ENCODE data around the gene PRLR. TPM values are rescaled to one million over a fixed set of nuclear protein-coding genes. Genes with fewer than 3 reads are reported as not detected.

The PRLR gene
- total RNA-seq, 2 donors from 2014 or later = 4.1 to 6.5 TPM

GRCh38 chr5:35227720-35228119 lies 2.6 kb downstream of the PRLR start:
- Mint-ChIP-seq H3K4me1 (peaks cover 35% of the 10 kb centered on the region), H3K4me3 (no peak overlapping the region), H3K9me3 (no peaks in the 10 kb centered on the region), H3K36me3 (ENCODE audit: low read depth) (no peaks in the 10 kb centered on the region), H3K27me3 (ENCODE audit: insufficient read depth) (peaks cover 5% of the 10 kb centered on the region), H3K27ac (no peak overlapping the region)
- Histone ChIP-seq H3K36me3 (ENCODE audit: control insufficient read depth, insufficient read depth, low read length) (no peaks in the 10 kb centered on the region), H3K27me3 (ENCODE audit: control insufficient read depth, insufficient read depth, low read length, poor library complexity, severe bottlenecking) (no peaks in the 10 kb centered on the region), H3K9me3 (ENCODE audit: control insufficient read depth, low read length) (no peaks in the 10 kb centered on the region), H3K4me1 (ENCODE audit: control insufficient read depth, insufficient read depth, low read length) (peaks cover 18% of the 10 kb centered on the region), H3K4me3 (ENCODE audit: low read length) (no peak overlapping the region), H3K27ac (ENCODE audit: low read depth, low read length) (peak overlapping the region; percentile 74), H3K9ac (ENCODE audit: extremely low read depth, low read length, poor library complexity, severe bottlenecking) (no peak overlapping the region)
- WGBS, 2 experiments (ENCODE audit: insufficient coverage in 1 of 2, insufficient read length in 1 of 2) = 80 to 82% methylated on average over 4 of the region's 4 CpGs
- TF ChIP-seq, protein P1, sequence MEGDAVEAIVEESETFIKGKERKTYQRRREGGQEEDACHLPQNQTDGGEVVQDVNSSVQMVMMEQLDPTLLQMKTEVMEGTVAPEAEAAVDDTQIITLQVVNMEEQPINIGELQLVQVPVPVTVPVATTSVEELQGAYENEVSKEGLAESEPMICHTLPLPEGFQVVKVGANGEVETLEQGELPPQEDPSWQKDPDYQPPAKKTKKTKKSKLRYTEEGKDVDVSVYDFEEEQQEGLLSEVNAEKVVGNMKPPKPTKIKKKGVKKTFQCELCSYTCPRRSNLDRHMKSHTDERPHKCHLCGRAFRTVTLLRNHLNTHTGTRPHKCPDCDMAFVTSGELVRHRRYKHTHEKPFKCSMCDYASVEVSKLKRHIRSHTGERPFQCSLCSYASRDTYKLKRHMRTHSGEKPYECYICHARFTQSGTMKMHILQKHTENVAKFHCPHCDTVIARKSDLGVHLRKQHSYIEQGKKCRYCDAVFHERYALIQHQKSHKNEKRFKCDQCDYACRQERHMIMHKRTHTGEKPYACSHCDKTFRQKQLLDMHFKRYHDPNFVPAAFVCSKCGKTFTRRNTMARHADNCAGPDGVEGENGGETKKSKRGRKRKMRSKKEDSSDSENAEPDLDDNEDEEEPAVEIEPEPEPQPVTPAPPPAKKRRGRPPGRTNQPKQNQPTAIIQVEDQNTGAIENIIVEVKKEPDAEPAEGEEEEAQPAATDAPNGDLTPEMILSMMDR (conservative IDR thresholded peaks at IDR 0.05) = no peak
- DNase-seq = no peak

GRCh38 chr5:35223787-35224395 lies 6.4 kb downstream of the PRLR start:
- Histone ChIP-seq H3K36me3 (ENCODE audit: control insufficient read depth, insufficient read depth, low read length) (no peaks in the 10 kb centered on the region), H3K4me3 (ENCODE audit: low read length) (no peak overlapping the region), H3K4me1 (ENCODE audit: control insufficient read depth, insufficient read depth, low read length) (peaks cover 18% of the 10 kb centered on the region), H3K27me3 (ENCODE audit: control insufficient read depth, insufficient read depth, low read length, poor library complexity, severe bottlenecking) (no peaks in the 10 kb centered on the region), H3K9ac (ENCODE audit: extremely low read depth, low read length, poor library complexity, severe bottlenecking) (no peak overlapping the region), H3K9me3 (ENCODE audit: control insufficient read depth, low read length) (no peaks in the 10 kb centered on the region), H3K27ac (ENCODE audit: low read depth, low read length) (no peak overlapping the region)
- H3K27ac Mint-ChIP-seq = no peak overlapping the region
- DNase-seq = no peak
- TF ChIP-seq, protein P1 (conservative IDR thresholded peaks at IDR 0.05) = no peak
- H3K4me3 Mint-ChIP-seq = no peak overlapping the region
- no peaks in the 10 kb centered on the region for H3K27me3 Mint-ChIP-seq (ENCODE audit: insufficient read depth)
- peaks cover 33% of the 10 kb centered on the region for H3K4me1 Mint-ChIP-seq
- H3K36me3 Mint-ChIP-seq (ENCODE audit: low read depth) = no peaks in the 10 kb centered on the region
- H3K9me3 Mint-ChIP-seq = no peaks in the 10 kb centered on the region
- WGBS, 2 experiments (ENCODE audit: insufficient coverage in 1 of 2, insufficient read length in 1 of 2) = 85 to 97% methylated on average over 6 to 7 of the region's 7 CpGs

DNA sequence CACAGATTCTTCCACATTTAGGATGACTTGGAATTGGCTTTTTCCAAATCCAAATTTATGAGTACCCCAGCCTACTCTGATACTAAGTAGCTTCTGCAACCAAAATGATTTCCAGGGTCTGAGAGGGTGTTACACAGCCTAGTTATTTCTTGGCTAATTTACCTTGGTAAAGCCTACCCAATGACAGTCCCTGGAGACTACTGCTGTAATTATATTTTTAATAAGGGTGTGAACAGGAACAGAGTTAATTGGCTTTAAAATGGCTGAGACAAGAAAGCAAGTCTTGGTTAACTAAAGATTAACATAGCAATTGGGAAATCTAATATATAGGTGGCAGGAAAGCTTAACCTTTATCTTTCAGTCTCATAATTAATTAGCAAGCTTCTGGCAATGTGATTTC lies 9.3 kb downstream of the PRLR start:
- Mint-ChIP-seq H3K36me3 (ENCODE audit: low read depth) (no peaks in the 10 kb centered on the region), H3K27me3 (ENCODE audit: insufficient read depth) (no peaks in the 10 kb centered on the region), H3K4me3 (no peak overlapping the region), H3K9me3 (no peaks in the 10 kb centered on the region), H3K4me1 (peaks cover 15% of the 10 kb centered on the region), H3K27ac (no peak overlapping the region)
- H3K4me3 ChIP-seq (ENCODE audit: low read length) = no peak overlapping the region
- H3K4me1 ChIP-seq (ENCODE audit: control insufficient read depth, insufficient read depth, low read length) = peaks cover 10% of the 10 kb centered on the region
- H3K9ac ChIP-seq (ENCODE audit: extremely low read depth, low read length, poor library complexity, severe bottlenecking) = no peak overlapping the region
- H3K36me3 ChIP-seq (ENCODE audit: control insufficient read depth, insufficient read depth, low read length) = no peaks in the 10 kb centered on the region
- no peak for DNase-seq
- no peaks in the 10 kb centered on the region for H3K9me3 ChIP-seq (ENCODE audit: control insufficient read depth, low read length)
- TF ChIP-seq, protein P1 (conservative IDR thresholded peaks at IDR 0.05) = no peak
- H3K27ac ChIP-seq (ENCODE audit: low read depth, low read length) = no peak overlapping the region
- H3K27me3 ChIP-seq (ENCODE audit: control insufficient read depth, insufficient read depth, low read length, poor library complexity, severe bottlenecking) = no peaks in the 10 kb centered on the region

Data from endodermal cell (in vitro differentiated cells).